HG02610 (cell line): Measurements from ENCODE around the gene LSP1.
"Not testable (repeated sequence)": the region's sequence is repeated elsewhere in the genome, so short reads cannot be mapped to it uniquely, and the experiment has no call there.

ENCODE experiments used
- ATAC-seq: cut with Tn5 transposase; IDR thresholded peaks from one replicate; pipeline ENCODE4 v1.9.1; 2021; ENCODE audit warnings: mild to moderate bottlenecking, moderate library complexity; ENCODE audit not compliant: unreplicated experiment

The LSP1 gene, protein sequence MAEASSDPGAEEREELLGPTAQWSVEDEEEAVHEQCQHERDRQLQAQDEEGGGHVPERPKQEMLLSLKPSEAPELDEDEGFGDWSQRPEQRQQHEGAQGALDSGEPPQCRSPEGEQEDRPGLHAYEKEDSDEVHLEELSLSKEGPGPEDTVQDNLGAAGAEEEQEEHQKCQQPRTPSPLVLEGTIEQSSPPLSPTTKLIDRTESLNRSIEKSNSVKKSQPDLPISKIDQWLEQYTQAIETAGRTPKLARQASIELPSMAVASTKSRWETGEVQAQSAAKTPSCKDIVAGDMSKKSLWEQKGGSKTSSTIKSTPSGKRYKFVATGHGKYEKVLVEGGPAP

DNA sequence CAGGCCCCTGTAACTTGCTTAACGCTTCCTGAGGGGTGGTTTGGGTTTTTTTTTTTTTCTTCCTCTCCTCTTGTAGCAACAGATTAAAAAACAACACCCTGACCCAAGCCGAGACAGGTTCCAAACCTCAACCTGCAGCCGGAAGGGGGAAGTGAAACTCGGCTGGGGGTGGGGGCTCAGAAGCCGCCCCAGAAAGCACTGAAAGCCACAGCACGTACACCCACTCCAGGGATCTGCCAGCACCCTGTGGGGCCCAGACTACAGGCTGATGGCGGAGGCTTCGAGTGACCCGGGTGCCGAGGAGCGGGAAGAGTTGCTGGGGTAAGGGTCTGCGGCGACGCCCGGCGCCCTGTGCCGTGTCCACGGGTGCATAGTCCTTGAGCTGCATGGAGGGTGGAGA lies at the start of gene LSP1:
Gene LSP1, plus strand, starts transcription at position 208 of the 400 bp plus-strand sequence. Its CDS starts 61 bp downstream, at position 269.
- ATAC-seq, result peak; percentile 38

DNA sequence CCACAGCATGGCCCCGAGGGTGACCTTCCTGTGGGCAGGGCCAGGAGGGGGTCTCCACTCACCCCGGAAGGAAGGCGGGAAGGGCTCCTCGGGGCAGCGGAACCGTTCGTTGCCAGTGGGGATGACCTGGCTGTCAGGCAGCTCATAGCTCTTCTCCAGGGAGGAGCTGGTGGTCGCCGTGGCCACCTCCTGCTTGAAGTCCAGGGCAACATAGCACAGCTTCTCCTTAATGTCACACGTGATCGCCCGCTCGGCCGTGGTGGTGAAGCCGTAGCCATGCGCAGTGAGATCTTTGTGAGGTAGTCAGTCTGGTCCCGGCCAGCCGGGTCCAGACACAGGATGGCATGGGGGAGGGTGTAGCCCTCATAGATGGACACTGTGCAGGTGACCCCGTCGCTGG lies 49.6 kb upstream of the LSP1 start:
- no peak for ATAC-seq

GRCh38 chr11:1803835-1804519 lies 48.9 kb upstream of the LSP1 start:
- not testable (repeated sequence) for ATAC-seq

GRCh38 chr11:1805525-1805924 lies 47.4 kb upstream of the LSP1 start:
- no peak for ATAC-seq

DNA sequence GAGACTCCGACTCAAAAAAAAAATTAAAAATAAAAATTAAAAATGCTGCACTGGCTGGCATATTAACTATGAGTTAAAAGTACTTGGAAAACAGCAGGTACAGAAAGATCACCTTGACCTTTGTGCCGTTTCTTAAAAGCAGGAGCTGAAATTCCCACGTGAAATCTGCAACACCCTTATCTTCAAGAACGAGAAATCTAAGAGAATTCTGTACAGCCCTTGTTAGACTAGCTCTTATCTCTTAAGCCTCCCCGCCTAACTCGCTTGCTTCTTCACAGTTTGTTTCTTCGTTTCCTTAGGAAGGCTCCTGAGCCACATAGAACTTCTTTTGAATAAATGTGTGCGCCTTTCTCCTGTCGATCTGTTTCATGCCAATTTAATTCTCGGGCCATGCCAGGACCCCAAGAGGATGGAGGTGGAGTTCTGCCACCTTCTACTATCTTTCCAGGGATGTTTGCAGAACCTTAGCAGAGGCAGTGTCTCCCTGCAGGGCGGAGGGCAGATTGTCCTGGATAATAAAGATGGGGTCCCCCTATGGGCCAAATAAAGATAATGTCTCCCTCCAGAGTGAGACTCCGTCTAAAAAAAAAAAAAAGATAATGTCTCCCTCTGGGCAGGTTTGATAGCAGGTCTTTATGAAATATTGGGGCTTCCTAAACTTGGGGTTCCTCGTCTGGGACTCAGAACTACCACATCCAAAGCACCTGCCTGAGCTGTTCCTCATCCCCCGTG lies 45.5 kb upstream of the LSP1 start:
- ATAC-seq, result no peak

DNA sequence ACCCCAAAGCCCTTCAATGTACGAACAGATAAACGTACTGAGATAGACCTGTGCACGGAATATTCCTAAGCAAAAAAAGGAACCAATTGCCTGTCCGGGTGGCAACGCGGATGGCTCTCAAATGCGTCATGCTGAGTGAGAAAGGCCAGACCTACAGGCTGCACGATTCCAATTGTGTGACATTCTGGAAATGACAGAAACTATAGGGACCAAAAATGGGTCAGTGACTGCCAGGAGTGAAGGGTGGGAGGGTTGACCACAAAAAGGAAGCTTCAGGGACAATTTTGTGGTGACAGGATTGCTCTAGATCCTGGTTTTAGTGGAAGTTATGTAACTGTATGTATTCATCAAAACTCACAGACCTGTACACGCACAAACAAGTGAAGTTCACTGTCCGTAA lies 42.1 kb upstream of the LSP1 start:
- no peak for ATAC-seq

DNA sequence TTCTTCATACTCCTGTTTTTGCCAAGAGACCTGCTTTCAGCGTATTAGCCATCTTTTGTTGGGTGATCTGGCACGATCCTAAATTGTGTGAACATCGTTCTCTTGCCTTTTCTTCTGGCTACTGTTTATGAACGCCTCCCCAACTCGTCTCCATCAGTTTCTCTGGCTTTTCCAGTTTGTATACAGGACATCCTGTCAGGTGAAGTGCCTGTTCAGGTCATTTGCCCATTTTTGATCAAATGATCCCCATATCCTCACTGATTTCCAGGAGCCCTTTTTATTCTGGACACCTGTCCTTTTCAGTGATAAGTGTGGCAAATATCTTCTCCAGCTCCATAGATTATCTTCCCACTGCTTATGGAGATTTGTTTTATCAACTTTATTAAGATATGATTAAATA lies 40.6 kb upstream of the LSP1 start:
- no peak for ATAC-seq

DNA sequence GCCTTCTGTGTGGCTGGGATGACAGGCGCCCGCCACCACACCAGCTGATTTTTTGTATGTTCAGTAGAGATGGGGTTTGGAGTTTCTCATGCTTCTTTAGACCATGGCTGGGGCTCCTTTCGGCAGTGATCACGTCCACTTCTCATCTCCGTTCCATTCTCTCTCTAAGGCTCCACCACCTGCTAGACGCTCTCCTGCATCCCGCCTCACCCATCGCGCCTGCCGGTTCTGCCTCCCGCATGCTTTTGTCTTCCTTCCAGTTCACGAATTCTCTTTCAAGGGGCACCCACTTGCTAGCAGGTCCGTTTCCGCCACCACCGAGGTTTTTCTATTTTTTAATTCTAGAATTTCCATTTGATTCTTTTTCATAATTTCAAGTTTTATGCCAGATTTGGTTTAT lies 40.1 kb upstream of the LSP1 start:
- no peak for ATAC-seq

DNA sequence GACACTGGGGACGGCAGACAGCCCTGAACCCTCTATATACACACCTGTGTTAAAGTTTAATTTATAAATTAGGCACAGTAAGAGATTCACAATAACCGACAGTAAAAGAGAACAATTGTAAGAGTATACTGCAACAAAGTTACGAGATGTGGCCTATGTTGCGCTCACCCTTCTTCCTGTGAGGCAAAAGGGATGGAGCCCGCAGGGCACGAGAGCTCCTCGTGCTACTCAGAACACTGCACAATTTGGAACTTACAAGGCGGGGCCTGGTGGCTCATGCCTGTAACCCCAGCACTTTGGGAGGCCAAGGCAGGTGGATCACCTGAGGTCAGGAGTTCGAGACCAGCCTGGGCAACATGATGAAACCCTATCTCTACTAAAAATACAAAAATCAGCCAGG lies 39.5 kb upstream of the LSP1 start:
- not testable (repeated sequence) for ATAC-seq

GRCh38 chr11:1814691-1815090 lies 38.2 kb upstream of the LSP1 start:
- ATAC-seq, result no peak

DNA sequence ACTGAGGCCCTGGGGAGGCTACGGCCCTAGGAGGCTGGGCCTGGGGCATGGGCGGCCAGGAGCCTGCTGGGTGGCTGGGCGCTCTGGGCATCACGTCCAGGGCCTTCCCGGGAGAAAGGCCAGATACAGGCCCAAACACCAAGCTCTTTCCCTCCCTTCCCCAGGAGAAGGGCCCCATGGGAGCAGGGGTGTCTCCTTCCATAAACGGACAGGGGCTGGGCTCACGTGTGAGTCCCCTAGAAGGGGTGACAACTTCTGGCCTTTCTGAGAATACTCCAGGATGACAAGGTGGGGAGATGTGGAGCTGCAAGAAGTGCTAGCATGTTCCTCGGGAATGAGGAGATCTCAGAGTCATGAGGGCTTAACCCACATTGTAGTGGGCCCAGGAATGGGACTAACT lies 37.6 kb upstream of the LSP1 start:
- ATAC-seq, result no peak

DNA sequence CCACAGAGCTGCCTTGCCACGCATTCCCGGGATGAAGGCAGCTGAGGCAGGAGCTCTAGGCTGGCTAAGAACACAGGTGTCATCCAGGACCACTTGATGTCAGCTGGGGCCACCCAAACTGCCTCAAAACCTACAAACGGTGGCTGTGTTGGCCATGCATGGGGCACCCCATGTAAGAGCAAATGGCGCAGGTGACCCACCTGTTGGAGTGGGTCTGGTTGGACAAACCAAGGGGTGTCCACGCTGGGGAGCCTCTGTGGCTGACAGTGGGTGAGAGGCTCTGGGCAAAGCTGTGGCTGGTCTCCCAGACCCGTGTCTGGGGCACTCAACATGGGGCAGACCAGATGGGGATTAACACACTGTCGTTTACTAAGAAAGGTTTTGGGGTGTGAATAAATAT lies 37.1 kb upstream of the LSP1 start:
- no peak for ATAC-seq

DNA sequence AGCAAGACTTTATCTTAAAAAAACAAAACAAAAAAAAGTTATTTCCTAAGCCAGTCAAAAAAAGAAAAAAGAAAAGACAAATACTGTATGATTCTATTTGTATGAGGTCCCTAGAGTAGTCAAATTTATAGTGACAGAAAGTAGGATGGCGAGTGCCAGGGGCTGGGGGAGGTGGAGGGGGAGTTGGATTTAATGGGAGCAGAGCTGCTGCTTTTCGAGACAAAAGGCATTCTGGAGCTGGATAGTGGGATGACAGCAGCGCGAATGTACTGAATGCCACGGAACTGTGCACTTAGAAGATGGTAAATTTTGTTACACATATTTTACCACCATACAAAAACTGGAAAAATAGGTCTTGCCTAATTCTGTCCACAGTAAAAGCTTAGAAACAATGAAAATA lies 35.9 kb upstream of the LSP1 start:
- ATAC-seq, result no peak

GRCh38 chr11:1817511-1817910 lies 35.4 kb upstream of the LSP1 start:
- no peak for ATAC-seq

GRCh38 chr11:1819074-1819473 lies 33.8 kb upstream of the LSP1 start:
- no peak for ATAC-seq

DNA sequence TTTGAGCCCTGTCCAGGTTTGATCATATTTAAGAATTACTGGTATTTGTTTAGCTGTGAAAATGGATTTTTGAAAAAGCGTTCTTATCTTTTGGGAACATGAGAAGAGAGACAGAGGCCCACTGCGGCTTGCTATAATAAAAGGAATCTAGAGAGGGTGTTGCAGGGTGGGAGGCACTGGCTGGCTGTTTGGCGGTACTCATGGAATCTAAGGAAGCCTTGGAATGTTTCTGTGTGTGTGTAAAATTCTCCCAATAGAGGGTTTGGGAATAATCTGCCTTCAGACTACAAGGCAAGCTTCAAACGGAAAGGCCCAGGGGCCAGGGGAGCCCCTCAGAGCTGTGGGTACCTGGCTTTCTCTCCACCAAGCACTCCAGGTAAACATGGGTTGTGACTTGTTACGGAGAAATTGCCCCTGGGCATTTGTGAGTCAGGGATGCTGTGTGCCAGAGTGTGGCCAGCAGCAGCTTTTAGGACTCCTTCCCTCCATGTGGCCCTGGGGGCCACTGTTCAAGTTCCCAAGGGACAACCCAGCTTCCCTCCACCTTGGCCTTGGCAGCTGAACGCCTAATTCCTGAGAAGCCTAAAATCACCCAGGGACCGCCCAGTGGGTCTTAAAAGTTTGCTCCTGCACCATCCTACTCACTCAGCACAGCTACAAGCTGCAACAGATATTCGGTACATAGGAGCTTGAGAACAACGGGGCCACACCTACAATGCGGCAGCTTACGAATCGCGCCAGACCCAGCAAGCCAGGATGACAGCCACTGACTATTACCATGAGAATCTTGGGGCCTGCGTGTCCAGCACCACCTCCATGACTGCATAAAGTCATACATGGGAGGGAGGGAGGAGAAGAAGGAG lies 32.2 kb upstream of the LSP1 start:
- ATAC-seq, result no peak

DNA sequence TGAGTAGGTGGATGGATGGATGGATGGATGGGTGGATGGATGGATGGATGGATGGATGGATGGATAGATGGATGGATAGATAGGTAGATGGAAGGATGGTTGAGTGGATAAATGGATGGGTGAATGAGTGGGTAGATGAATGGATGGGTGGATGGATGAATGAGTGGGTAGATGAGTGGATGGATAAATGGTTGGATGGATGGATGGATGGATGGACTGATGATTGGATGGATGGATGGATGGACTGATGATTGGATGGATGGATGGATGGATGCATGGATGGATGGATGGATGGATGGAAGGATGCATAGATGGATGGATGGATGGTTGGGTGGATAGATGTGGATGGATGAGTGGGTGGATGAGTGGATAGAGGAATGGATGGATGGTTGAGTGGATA lies 31.3 kb upstream of the LSP1 start:
- no peak for ATAC-seq

DNA sequence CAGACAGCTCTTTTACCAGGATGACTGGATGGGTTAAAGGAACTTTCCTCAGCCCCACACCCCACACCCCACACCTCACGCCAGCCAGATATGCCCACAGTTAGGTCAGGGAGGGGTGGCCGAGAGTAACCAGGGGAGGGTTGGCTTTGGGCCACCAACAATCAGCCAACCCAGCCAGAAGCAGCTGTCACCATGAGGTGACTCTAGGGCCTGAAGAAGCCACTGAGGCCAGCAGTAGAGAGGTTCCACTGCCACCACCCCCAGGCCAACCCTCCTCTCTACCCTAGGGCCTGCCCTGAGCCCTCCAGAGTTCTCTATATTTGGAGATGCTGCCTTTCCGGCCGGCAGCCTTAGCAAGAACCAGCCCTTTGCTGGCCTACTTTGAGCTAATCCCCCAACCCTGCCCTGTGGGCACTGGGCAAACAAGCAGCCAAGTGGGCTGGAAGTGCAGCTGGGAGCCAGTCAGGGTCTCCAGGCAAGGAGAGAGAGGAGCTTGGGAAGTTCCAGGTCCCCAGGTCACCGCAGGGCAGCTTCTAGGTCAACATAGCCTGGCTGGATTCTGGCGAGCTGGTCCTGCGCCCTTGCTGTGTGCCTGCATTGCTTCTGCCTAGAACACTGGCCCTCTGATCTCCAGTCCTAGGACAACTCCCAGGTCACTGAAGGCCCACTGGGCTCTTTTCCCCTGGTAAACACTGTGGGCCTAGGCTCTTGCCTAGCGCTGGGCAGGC lies 30.1 kb upstream of the LSP1 start:
- no peak for ATAC-seq

DNA sequence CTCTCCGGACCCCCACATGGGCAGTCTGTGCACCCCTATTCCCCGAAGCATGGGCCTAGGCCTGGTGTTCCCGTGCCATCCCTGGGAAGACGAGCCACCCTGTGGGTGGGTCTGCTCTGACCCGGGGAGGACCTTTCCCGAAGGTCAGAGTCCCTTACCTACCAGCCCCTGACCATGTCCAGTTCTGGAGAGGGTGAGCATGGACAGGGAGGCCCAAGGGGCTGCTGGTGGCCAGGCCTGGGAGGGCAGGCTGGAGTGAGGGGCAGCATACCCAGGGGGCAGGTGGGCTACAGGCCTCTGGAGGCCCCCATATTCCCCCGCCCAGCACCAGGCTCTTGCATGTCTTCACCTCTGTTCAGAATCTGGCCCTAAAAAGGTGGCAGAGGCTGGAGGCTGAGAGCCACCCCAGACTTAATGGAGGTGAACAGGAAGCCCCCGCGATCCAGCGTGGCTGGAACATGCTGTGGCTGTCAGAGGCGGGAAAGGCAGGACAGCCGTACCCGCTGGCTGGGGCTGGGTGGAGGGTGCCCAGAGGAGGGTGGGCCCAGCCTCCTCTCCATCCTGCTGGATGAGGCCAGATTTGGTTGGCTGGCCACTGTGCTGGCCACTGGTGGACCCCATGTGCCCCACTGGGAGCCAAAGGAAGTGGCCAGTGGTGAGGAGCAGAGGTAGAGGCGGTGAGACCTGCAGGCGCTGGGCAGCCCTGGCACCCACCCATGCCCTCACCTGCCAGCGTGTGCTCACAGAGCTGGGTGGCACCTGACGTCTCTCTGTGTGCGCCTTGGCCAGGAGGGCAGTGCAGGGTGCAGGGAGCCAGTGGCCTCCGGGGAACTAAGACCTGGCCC lies 29.3 kb upstream of the LSP1 start:
- no peak for ATAC-seq
